GDM1 (cell line): ENCODE measurements around the gene GYG1.

Source experiments
- DNase-seq: peaks from one replicate; lab custom pipeline; 2025; lab: John Stamatoyannopoulos, UW

The GYG1 gene

DNA sequence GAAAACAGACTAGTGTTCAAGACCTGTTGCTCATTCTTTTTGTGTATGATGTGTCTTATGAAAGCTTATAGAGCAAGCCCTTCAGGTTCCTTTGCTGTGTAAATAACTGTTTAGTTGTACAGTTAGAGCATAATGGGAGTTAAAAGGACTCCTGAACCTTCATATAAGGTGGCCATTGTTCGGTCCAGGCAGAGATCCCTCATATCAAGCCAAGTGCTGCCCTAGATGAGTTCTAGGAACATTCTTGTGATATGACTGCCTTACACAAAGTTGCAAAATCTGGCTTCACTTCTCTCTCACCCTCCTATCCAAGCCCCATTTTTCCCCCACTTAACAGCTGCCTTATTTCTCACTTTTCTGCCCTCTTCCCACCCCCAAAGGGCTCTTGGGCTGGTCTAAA lies 26.9 kb downstream of the GYG1 start:
- no peak for DNase-seq

- no peak for DNase-seq
Measured at GRCh38 chr3:149019580-149019979, 28.2 kb downstream of the GYG1 start.

DNA sequence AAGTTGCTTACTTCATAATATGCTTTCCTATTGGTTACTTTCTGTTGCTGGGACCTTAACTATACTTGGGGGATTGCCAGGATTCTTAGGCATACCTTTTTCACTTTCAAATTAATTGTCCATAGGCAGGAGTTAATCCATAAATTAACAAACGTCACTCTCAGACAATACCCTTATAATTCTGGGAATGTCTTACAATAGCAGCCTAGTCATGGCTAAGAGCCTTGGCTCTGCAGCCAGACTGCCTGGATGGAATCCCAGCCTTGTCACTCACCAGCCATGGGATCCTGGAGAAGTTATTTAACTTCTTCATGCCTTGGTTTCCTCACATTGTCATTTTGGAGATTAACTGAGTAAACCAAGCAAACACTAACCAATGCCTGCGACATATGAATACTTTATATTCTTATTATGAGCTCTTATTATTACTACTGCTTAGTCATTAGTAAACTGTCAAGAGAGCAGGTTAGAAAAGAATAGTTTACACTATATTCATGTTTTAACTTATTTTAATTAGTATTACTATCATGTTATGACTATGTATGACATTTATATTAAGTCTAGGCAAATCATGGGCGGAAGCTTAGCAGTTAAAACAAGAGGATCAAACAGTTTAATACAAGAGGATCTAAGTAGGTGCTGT lies 29.0 kb downstream of the GYG1 start:
- no peak for DNase-seq

- DNase-seq: no peak
Measured at GRCh38 chr3:149020839-149021252, 29.5 kb downstream of the GYG1 start.

GRCh38 chr3:149021830-149022229 lies 30.5 kb downstream of the GYG1 start:
- no peak for DNase-seq

DNA sequence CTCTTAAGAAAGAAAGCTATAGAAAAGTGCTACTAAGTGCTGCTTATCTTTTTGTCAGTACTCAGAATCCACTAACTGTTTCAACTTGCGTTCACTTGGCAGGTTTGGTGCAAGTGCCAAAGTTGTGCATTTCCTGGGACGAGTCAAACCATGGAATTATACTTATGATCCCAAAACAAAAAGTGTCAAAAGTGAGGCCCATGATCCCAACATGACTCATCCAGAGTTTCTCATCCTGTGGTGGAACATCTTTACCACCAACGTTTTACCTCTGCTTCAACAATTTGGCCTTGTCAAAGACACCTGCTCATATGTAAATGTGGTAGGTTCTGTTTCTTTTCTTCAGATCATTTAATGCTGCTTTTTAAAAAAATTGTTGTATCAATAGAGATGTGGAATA lies 32.6 kb downstream of the GYG1 start:
- no peak for DNase-seq

GRCh38 chr3:149026718-149027117 lies 35.4 kb downstream of the GYG1 start:
- no peak for DNase-seq

DNA sequence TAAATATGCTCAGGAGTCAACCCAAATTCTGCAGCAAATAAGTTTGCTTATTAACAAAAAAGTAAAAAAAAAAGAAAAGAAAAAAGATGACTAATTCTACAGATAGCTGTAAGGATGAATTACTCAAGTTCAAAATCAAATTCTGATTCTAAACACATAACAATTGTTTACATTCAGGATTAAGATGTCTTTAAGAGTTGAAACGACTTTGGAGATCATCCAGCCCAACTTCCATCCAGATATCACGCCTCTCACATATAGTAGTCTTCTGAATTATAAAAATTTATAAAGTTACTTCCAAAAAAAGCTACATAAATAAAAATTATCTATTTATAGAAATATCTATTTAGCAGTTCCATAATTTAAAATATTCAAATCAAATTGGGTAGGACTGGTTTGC lies 39.8 kb downstream of the GYG1 start:
- no peak for DNase-seq

- no peak for DNase-seq
Measured at GRCh38 chr3:149037684-149038083, 46.3 kb downstream of the GYG1 start.

GRCh38 chr3:149038322-149038721 lies 47.0 kb downstream of the GYG1 start:
- DNase-seq: no peak

DNA sequence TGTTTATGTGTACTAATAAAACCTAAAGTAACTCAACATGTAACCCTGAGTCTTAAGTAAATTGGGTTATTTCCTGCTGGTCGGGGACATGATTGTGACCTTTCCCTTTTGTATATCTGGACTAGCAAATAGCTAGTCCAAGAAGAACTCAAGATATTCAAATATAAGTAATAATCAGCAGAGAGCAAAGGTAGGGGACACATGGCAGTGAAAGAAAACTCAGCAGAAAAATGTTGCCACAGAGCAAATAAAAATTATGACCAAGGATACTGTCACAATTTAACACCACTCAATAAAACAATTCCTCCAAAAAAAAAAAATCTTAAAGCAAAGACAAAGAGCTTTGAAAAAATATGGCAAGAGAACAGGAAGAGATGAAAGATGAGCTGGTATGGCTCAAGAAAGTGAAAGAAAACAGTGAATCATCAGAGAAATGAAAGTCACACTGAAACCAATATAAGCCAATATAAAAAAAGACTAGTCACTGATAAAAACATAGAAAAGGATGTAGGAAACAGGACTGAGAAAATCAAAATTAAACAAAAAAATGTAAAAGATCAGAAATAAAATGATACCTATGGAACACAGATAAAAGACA lies 51.5 kb downstream of the GYG1 start:
- no peak for DNase-seq

DNA sequence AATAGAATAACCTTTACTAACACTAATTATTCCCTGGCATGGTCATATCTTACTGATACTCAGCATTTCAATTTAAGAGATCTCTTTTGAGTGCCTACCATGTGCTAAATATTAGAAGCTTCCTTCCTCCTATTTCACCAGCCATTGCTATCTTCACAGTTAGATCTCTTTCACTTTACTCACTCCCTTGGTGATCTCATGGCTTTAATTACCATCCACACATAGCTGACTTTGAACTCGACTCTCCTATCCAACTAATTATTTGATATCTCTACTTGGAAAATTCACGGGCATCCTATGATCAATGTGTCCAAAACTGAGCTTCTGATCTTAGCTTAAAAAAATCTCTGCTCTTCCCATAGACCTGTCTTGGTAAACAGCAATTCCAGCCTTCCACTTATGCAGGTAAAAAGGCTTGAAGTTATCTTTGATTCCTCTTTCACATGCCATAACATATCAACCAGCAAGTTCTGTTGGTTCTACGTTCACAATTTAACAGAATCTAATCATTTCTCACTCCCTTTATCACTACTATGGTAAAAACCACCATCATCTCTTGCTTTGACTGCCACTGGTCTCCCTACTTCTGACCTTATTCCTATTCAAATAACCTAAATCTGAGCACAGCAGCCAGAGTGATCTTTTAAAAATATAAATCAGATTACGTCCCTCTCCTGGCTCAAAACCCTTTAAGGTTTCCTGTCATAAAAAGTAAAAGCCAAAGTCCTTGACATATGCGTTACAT lies 53.2 kb downstream of the GYG1 start:
- no peak for DNase-seq

- no peak for DNase-seq
Measured at GRCh38 chr3:149055575-149055974, 64.2 kb downstream of the GYG1 start.

DNA sequence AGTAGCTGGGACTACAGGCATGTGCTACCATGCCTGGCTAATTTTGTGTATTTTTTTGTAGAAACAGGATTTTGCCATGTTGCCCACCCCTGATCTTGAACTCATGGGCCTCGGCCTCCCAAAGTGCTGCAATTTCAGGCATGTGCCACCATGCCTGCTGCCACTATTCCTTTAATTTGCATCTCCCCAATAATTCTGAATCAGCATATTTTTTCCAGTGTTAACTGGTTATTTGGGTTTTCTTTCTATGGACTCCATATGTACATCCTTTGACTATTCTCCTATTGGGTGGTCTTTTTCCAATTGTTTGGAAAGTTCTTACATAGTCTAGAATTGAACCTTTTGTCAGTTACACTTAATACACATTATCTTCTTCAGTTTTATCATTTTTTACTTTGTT lies 66.9 kb downstream of the GYG1 start:
- DNase-seq: no peak

- DNase-seq: no peak
Measured at GRCh38 chr3:149058602-149059001, 67.3 kb downstream of the GYG1 start.

GRCh38 chr3:149061776-149062175 lies 70.4 kb downstream of the GYG1 start:
- DNase-seq: no peak

DNA sequence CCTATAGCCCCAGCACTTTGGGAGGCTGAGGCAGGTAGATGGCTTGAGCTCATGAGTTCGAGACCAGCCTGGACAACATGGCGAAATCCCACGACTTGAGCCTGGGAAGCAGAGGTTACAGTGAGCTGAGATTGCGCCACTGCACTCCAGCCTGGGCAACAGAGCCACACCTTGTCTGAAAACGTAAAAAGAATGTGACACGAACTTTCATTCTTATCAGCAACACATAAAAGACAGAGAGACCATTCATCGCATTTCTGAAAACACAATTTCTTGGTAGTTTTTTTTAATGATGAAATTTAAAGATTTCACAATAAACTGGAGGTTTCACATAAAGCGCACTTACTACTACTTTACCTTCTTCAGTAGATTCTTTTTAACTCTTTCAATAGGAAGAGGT lies 76.5 kb downstream of the GYG1 start:
- no peak for DNase-seq
